ENCODE results near the gene TBCK.

TBCK gene

GRCh38 chr4:106340774-106341173 is 24.8 kb upstream of the TBCK start:
- TF ChIP-seq TCF12 (IDR thresholded peaks at IDR 0.05; ENCODE audit: low read depth) (no peak), EGR1 (IDR thresholded peaks at IDR 0.05) (no peak), TAF1 (IDR thresholded peaks at IDR 0.05; ENCODE audit: low read depth) (no peak), RAD21 (IDR thresholded peaks at IDR 0.05; ENCODE audit: low read depth) (no peak), NFIC (IDR thresholded peaks at IDR 0.05) (no peak), EP300 (IDR thresholded peaks at IDR 0.05; ENCODE audit: borderline replicate concordance) (no peak), YY1 (IDR thresholded peaks at IDR 0.05; ENCODE audit: low read depth) (no peak), CREB1 (IDR thresholded peaks at IDR 0.05; ENCODE audit: low read depth) (no peak), TEAD4 (IDR thresholded peaks at IDR 0.05) (no peak), ZBTB7A (IDR thresholded peaks at IDR 0.05; ENCODE audit: low read depth) (no peak)
- TF ChIP-seq, protein P1, sequence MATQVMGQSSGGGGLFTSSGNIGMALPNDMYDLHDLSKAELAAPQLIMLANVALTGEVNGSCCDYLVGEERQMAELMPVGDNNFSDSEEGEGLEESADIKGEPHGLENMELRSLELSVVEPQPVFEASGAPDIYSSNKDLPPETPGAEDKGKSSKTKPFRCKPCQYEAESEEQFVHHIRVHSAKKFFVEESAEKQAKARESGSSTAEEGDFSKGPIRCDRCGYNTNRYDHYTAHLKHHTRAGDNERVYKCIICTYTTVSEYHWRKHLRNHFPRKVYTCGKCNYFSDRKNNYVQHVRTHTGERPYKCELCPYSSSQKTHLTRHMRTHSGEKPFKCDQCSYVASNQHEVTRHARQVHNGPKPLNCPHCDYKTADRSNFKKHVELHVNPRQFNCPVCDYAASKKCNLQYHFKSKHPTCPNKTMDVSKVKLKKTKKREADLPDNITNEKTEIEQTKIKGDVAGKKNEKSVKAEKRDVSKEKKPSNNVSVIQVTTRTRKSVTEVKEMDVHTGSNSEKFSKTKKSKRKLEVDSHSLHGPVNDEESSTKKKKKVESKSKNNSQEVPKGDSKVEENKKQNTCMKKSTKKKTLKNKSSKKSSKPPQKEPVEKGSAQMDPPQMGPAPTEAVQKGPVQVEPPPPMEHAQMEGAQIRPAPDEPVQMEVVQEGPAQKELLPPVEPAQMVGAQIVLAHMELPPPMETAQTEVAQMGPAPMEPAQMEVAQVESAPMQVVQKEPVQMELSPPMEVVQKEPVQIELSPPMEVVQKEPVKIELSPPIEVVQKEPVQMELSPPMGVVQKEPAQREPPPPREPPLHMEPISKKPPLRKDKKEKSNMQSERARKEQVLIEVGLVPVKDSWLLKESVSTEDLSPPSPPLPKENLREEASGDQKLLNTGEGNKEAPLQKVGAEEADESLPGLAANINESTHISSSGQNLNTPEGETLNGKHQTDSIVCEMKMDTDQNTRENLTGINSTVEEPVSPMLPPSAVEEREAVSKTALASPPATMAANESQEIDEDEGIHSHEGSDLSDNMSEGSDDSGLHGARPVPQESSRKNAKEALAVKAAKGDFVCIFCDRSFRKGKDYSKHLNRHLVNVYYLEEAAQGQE (IDR thresholded peaks at IDR 0.05; ENCODE audit: low read depth) = no peak
- TF ChIP-seq, protein P2, sequence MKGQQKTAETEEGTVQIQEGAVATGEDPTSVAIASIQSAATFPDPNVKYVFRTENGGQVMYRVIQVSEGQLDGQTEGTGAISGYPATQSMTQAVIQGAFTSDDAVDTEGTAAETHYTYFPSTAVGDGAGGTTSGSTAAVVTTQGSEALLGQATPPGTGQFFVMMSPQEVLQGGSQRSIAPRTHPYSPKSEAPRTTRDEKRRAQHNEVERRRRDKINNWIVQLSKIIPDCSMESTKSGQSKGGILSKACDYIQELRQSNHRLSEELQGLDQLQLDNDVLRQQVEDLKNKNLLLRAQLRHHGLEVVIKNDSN (IDR thresholded peaks at IDR 0.05) = no peak
- TF ChIP-seq, protein P3, sequence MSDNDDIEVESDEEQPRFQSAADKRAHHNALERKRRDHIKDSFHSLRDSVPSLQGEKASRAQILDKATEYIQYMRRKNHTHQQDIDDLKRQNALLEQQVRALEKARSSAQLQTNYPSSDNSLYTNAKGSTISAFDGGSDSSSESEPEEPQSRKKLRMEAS (IDR thresholded peaks at IDR 0.05) = no peak

DNA sequence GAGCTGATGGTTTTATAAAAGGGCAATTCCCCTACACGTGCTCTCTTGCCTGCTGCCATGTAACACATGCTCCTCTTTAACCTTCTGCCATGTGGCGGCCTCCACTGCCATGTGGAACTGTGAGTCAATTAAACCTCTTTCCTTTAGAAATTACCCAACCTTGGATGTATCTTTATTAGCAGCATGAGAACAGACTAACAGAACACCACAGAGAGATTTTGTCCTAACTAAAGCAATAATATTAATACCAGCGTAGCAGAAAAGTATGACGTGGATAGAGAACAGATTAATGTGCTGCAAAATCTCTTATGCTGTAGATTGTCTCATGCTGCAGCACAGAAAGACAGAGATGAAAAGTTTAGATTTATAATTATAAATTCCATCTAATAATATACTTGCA is 23.4 kb upstream of the TBCK start:
- TF ChIP-seq YY1 (IDR thresholded peaks at IDR 0.05; ENCODE audit: low read depth) = no peak
- TF ChIP-seq TAF1 (IDR thresholded peaks at IDR 0.05; ENCODE audit: low read depth) = no peak
- TF ChIP-seq, protein P2 (IDR thresholded peaks at IDR 0.05) = no peak
- no peak for TF ChIP-seq ZBTB7A (IDR thresholded peaks at IDR 0.05; ENCODE audit: low read depth)
- no peak for TF ChIP-seq NFIC (IDR thresholded peaks at IDR 0.05)
- no peak for TF ChIP-seq CEBPB (IDR thresholded peaks at IDR 0.05)

GRCh38 chr4:106338671-106339070 is 22.7 kb upstream of the TBCK start:
- TF ChIP-seq YY1 (IDR thresholded peaks at IDR 0.05; ENCODE audit: low read depth) (no peak), EGR1 (IDR thresholded peaks at IDR 0.05) (no peak), NFIC (IDR thresholded peaks at IDR 0.05) (no peak), TCF12 (IDR thresholded peaks at IDR 0.05; ENCODE audit: low read depth) (no peak)
- TF ChIP-seq, protein P2 (IDR thresholded peaks at IDR 0.05) = no peak

- TF ChIP-seq, protein P1 (IDR thresholded peaks at IDR 0.05; ENCODE audit: low read depth) = no peak
- TF ChIP-seq, protein P3 (IDR thresholded peaks at IDR 0.05) = no peak
- TF ChIP-seq CREB1 (IDR thresholded peaks at IDR 0.05; ENCODE audit: low read depth) (no peak), YY1 (IDR thresholded peaks at IDR 0.05; ENCODE audit: low read depth) (no peak), EP300 (IDR thresholded peaks at IDR 0.05; ENCODE audit: borderline replicate concordance) (no peak)
Measured at GRCh38 chr4:106337916-106338315, 21.9 kb upstream of the TBCK start.

DNA sequence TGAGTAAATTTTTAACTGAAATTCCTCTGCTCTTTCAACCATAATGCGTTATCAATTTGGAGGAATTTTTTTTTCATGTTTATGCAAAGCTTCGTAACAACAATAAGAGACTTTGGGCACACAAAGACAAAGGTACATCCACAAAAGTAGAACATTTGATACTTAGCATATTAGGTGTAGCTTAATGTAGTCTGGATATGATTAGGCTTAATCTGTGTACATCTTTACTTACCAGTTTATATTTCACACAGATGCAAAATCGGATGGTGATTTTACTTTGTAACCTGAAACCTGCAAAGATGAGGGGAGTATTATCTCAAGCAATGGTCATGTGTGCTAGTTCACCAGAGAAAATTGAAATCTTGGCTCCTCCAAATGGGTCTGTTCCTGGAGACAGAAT is 20.6 kb upstream of the TBCK start:
- no peak for TF ChIP-seq EGR1 (IDR thresholded peaks at IDR 0.05)
- TF ChIP-seq, protein P3 (IDR thresholded peaks at IDR 0.05) = no peak
- TF ChIP-seq NFIC (IDR thresholded peaks at IDR 0.05) = no peak
- TF ChIP-seq TAF1 (IDR thresholded peaks at IDR 0.05; ENCODE audit: low read depth) = no peak
- TF ChIP-seq TEAD4 (IDR thresholded peaks at IDR 0.05) = no peak
- TF ChIP-seq, protein P2 (IDR thresholded peaks at IDR 0.05) = no peak
- no peak for TF ChIP-seq TCF12 (IDR thresholded peaks at IDR 0.05; ENCODE audit: low read depth)
- no peak for TF ChIP-seq CREB1 (IDR thresholded peaks at IDR 0.05; ENCODE audit: low read depth)
- TF ChIP-seq FOXM1 (IDR thresholded peaks at IDR 0.05; ENCODE audit: borderline replicate concordance, low read depth) = no peak
- TF ChIP-seq YY1 (IDR thresholded peaks at IDR 0.05; ENCODE audit: low read depth) = no peak
- no peak for TF ChIP-seq EP300 (IDR thresholded peaks at IDR 0.05; ENCODE audit: borderline replicate concordance)

All from Ishikawa (cell line).